Activated T-helper 1 cell treated with Interleukin-2 at 50 U/mL for 16 hours (primary cell): Measurements from ENCODE around the gene UGT8.

Source experiments
- DNase-seq: peaks from one replicate; pipeline ENCODE4 v3.0.0-alpha.2; 2020; ENCODE audit warnings: low read depth

Gene UGT8

DNA sequence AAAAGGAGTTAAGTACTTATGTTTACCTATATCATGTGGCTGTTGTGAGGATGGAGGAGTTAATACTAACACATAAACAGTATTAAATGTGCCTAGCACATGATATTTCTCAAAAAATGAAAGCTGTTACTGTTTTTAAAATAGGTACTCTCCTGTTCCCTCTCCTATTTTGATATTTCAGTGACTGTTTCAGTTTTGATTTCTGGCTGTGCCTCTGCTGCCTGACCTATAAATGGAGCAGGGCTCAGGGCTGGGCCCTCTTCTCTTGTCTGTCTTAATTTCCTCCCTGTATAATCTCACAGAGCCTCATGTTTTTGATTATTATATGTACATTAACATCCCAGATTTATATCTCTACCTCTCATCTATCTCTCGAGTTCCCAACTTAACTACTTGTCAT lies 93.3 kb downstream of the UGT8 start:
- DNase-seq: no peak

DNA sequence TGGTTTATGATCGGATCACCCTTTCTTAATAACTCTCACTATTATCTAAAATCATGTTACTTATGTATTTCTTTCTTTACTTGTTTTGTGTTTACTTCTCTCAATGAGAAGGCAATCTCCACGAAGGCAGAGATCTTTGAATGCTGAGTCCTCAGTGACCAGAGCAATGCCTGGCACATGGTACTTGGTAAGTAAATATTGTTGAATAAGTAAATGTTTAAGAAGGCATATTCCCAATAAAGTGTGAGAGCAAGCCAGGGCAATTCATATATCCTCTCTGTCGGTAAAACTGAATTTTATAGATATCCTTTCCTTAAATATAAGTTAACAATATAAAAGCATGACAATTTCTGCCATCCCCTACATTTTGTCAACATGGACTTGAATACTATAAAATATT lies 94.4 kb downstream of the UGT8 start:
- no peak for DNase-seq

DNA sequence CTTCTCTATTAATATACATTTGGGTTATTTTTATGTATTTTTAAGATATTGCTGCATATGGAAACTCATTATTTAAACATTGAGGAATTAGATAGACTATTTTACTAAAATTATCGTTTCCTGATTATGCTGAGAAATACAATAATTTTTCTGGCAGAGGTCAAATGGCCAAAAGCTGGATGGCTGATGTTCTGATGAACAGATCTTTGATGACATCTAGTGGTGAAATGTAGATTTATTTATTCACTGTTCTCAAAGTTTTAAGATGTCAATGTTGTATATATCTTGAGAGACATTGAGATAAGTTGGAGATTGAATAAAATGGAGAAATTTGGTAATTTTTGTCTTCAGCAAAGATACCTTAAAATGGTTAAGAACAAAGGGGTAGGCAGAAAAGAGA lies 96.2 kb downstream of the UGT8 start:
- no peak for DNase-seq

DNA sequence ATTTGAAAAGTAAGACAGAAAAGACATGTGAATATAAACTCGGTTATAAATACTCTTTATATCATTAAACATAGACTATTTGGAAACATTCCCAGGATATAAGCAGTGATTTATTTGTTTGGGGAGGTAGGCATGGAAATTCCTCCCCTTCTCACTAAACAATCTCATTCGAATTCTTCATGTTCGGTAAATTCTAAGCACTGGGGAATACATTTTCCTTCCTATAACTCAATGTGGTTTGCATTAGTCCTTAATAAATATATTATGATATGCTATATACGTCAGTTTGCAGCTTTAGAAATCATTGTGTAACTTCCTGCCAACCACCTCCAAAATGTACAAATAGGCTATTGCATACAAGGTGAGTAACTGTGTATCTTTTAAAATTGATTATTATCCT lies 99.6 kb downstream of the UGT8 start:
- DNase-seq: no peak

DNA sequence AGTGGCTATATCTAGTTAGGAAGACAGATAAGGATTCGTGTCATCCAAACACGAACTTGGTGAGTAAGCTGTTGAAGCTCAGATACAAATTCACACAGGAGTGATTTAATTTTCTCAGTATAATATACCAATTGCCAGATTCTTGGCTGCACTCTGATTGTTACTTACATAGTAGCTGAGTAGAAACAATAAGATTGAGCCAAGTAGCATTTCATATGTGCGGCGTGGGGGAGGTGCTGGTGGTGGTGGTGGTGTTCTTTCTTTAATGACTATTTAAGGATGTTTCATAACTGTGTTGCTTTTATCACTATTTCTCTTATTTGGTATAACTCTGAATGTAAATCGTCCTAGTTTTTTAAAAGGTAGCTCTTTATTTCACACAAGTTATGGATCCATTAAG lies 102.9 kb downstream of the UGT8 start:
- no peak for DNase-seq

DNA sequence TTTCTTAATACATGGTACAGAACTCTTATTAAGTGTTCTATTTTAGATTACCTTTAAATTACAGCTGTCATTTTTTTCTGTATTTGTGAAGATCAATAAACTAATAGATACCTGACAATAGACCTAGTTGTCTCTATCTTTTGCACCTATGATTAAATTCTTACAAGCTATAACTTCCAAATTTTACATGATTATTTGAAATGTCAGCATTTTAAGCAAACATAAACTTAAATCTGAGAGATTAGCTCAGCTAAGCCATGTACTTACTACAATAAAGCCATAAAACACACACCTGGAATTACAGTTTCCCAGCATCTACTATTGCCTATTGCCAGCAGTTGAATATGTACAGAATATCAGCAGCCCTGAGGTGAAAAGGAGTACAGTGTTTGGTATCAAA lies 118.8 kb downstream of the UGT8 start:
- DNase-seq: no peak

DNA sequence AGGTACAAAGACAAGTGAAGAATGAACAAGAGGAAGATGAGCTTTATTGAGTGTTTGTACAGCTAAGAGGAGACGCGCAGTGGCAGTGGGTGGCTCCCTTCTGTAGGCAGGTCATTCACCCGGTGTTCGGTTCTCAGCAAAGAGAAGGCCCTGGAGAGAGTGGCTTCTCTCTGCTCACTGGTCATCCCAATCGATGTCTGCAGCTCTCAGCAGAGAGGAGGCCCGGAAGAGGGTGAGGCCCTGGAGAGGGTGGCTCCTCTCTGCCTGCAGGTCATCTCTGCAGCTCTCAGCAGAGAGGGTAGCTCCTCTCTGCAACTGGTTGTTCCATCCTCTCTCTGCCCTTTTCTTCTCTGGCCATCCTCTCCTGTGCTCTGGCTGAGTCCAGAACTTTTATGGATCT lies 126.5 kb downstream of the UGT8 start:
- no peak for DNase-seq

DNA sequence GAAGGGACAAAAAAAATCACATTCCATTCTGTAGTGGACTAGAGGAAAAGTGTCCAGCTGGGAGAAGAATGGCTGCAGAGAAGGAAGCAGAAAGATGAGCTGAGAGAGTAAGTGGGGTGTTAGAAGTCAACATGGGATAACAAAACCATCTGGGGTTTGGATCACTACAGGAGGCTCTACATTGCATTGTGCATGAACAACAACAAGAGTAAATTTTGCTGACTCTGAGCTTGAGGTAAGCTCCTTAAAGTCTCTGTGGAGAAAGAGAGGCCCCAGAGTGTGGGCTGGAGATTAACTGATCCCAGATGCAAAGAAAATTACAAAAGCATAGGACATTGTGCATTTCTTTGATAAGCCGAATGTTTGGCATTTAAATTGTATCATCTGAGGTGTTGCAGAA lies 128.9 kb downstream of the UGT8 start:
- no peak for DNase-seq
